Skin epidermis (tissue), 12 donors: ENCODE results near the gene ATP5F1D.
A peak's percentile ranks its signal among the peaks of the same experiment; 100 is the strongest.

Source experiments
- H3K27ac ChIP-seq, 21 experiments: fragments of 200-600 bp; sonication (generic) in 11 of 21; one replicate each; pipeline ENCODE4 v1.5.0; 2020; ENCODE audit warnings: mild to moderate bottlenecking in 3 of 21, inconsistent platforms in 2 of 21, moderate library complexity in 2 of 21
- H3K4me3 ChIP-seq, 7 experiments: fragments of 200-600 bp; sonication (generic) in 2 of 7; one replicate each; pipeline ENCODE4 v1.5.0; 2020; ENCODE audit warnings: inconsistent platforms in 2 of 7, mild to moderate bottlenecking in 2 of 7, moderate library complexity in 1 of 7

ATP5F1D gene

GRCh38 chr19:1219786-1220476, 21.6 kb upstream of the ATP5F1D start:
- H3K27ac ChIP-seq, result peak overlapping the region in 3 of 21 experiments; percentile 10 to 23 (median 21)

GRCh38 chr19:1220477-1220930, 21.0 kb upstream of the ATP5F1D start:
- Histone ChIP-seq H3K27ac (peak overlapping the region in 3 of 21 experiments; percentile 10 to 23 (median 21)), H3K4me3 (no peak overlapping the region)

More at GRCh38 chr19:1219786-1220476, 21.6 kb upstream of the ATP5F1D start:
- H3K4me3 ChIP-seq, result no peak overlapping the region

- H3K4me3 ChIP-seq, result no peak overlapping the region
- H3K27ac ChIP-seq, result peak overlapping the region in 5 of 21 experiments; percentile 4 to 64 (median 21)
These were observed 20.3 kb upstream of the ATP5F1D start for GRCh38 chr19:1220976-1221903.

- Histone ChIP-seq H3K27ac (peak overlapping the region in 4 of 21 experiments; percentile 0 to 64 (median 32)), H3K4me3 (no peak overlapping the region)
These were observed 19.7 kb upstream of the ATP5F1D start for GRCh38 chr19:1221904-1222255.

GRCh38 chr19:1222394-1222793, 19.2 kb upstream of the ATP5F1D start:
- Histone ChIP-seq H3K4me3 (no peak overlapping the region), H3K27ac (peak overlapping the region in 2 of 21 experiments; percentile 0 to 64)

- Histone ChIP-seq H3K4me3 (no peak overlapping the region), H3K27ac (no peak overlapping the region)
These were observed 18.3 kb upstream of the ATP5F1D start for GRCh38 chr19:1223018-1223855.

GRCh38 chr19:1224047-1224825, 17.3 kb upstream of the ATP5F1D start:
- H3K27ac ChIP-seq, result no peak overlapping the region

GRCh38 chr19:1224847-1225246, 16.7 kb upstream of the ATP5F1D start:
- H3K4me3 ChIP-seq, result no peak overlapping the region
- H3K27ac ChIP-seq, result peak overlapping the region in 1 of 21 experiments; percentile 39

More at GRCh38 chr19:1224047-1224825, 17.3 kb upstream of the ATP5F1D start:
- no peak overlapping the region for H3K4me3 ChIP-seq

- no peak overlapping the region for H3K4me3 ChIP-seq
- H3K27ac ChIP-seq, result peak overlapping the region in 1 of 21 experiments; percentile 39
These were observed 15.9 kb upstream of the ATP5F1D start for GRCh38 chr19:1225440-1226226.

GRCh38 chr19:1226227-1226518, 15.4 kb upstream of the ATP5F1D start:
- no peak overlapping the region for H3K27ac ChIP-seq
- no peak overlapping the region for H3K4me3 ChIP-seq

- peak overlapping the region in 1 of 21 experiments; percentile 17 for H3K27ac ChIP-seq
- no peak overlapping the region for H3K4me3 ChIP-seq
These were observed 14.8 kb upstream of the ATP5F1D start for GRCh38 chr19:1226522-1227303.

GRCh38 chr19:1227304-1228054, 14.1 kb upstream of the ATP5F1D start:
- Histone ChIP-seq H3K4me3 (no peak overlapping the region), H3K27ac (peak overlapping the region in 1 of 21 experiments; percentile 17)

- Histone ChIP-seq H3K4me3 (no peak overlapping the region), H3K27ac (no peak overlapping the region)
These were observed 13.2 kb upstream of the ATP5F1D start for GRCh38 chr19:1228161-1228957.

GRCh38 chr19:1229056-1229923, 12.3 kb upstream of the ATP5F1D start:
- no peak overlapping the region for H3K27ac ChIP-seq
- H3K4me3 ChIP-seq, result no peak overlapping the region
